ENCODE data around the gene CD48.

The CD48 gene

GRCh38 chr1:160629286-160630210 is 82.1 kb downstream of the CD48 start:
- Histone ChIP-seq H3K9me3 (ENCODE audit: insufficient read depth, low read depth, low read length) (no peaks in the 10 kb centered on the region), H3K27ac (ENCODE audit: low read depth, low read length) (no peak overlapping the region; the same call in 1 of the 2 replicates), H3K4me1 (ENCODE audit: insufficient read depth, low read length) (no peaks in the 10 kb centered on the region), H3K36me3 (ENCODE audit: insufficient read depth, low read length) (no peaks in the 10 kb centered on the region), H3K9ac (ENCODE audit: low read depth, low read length) (no peak overlapping the region), H3K4me3 (ENCODE audit: low read length) (no peak overlapping the region), H3K27me3 (ENCODE audit: insufficient read depth, low read length) (no peaks in the 10 kb centered on the region)
- WGBS: 89% methylated on average over 18 of the region's 19 CpGs

DNA sequence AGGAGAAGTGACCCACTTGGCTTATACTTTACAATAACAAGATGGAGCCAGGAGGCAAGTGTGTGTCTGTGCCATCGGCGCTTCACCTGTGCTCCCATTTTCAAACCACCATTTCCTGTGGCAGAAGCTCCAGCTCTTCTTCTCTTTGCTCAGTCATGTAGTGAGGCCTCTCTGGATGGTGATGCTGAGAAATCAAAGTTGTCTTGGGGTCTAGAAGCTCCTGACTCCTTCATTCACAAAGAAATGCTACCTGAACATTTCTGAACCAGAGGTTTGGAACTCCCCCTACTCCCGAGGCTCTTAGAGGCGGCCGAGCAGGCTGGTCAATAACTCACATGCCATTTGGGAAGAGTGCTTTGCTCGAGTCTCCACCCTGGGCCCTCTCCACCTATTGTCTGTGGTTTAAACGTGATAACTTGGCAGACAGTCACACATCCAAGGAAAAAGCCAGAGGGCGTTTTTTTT is 82.8 kb downstream of the CD48 start:
- Histone ChIP-seq H3K27ac (ENCODE audit: low read depth, low read length) (no peak overlapping the region), H3K27me3 (ENCODE audit: insufficient read depth, low read length) (no peaks in the 10 kb centered on the region), H3K4me3 (ENCODE audit: low read length) (no peak overlapping the region), H3K36me3 (ENCODE audit: insufficient read depth, low read length) (no peaks in the 10 kb centered on the region), H3K4me1 (ENCODE audit: insufficient read depth, low read length) (no peaks in the 10 kb centered on the region), H3K9ac (ENCODE audit: low read depth, low read length) (no peak overlapping the region), H3K9me3 (ENCODE audit: insufficient read depth, low read depth, low read length) (no peaks in the 10 kb centered on the region)
- WGBS: 88% methylated on average over 8 of the region's 8 CpGs
